ENCODE measurements around the gene BARX2.

The BARX2 gene

GRCh38 chr11:129380413-129380812 lies 4.8 kb downstream of the BARX2 start:
- Histone ChIP-seq H3K27me3 (ENCODE audit: insufficient read depth, low read length) (peaks cover 50% of the 10 kb centered on the region), H3K4me1 (ENCODE audit: insufficient read depth, low read length) (no peaks in the 10 kb centered on the region), H3K36me3 (ENCODE audit: insufficient read depth, low read length) (no peaks in the 10 kb centered on the region), H3K9me3 (ENCODE audit: low read length) (no peaks in the 10 kb centered on the region), H3K4me3 (ENCODE audit: low read length) (no peak overlapping the region), H2AFZ (ENCODE audit: low read depth, low read length) (no peak overlapping the region)

- Histone ChIP-seq H3K36me3 (ENCODE audit: insufficient read depth, low read length) (no peaks in the 10 kb centered on the region), H3K4me3 (ENCODE audit: low read length) (no peak overlapping the region), H3K4me1 (ENCODE audit: insufficient read depth, low read length) (no peaks in the 10 kb centered on the region), H3K9me3 (ENCODE audit: low read length) (no peaks in the 10 kb centered on the region), H2AFZ (ENCODE audit: low read depth, low read length) (no peak overlapping the region), H3K27me3 (ENCODE audit: insufficient read depth, low read length) (peaks cover 40% of the 10 kb centered on the region)
Observed at GRCh38 chr11:129382583-129382982, 6.9 kb downstream of the BARX2 start.

GRCh38 chr11:129383060-129383459 lies 7.4 kb downstream of the BARX2 start:
- Histone ChIP-seq H3K9me3 (ENCODE audit: low read length) (no peaks in the 10 kb centered on the region), H3K27me3 (ENCODE audit: insufficient read depth, low read length) (peaks cover 35% of the 10 kb centered on the region), H3K36me3 (ENCODE audit: insufficient read depth, low read length) (no peaks in the 10 kb centered on the region), H3K4me3 (ENCODE audit: low read length) (no peak overlapping the region), H3K4me1 (ENCODE audit: insufficient read depth, low read length) (peaks cover under 1% of the 10 kb centered on the region), H2AFZ (ENCODE audit: low read depth, low read length) (no peak overlapping the region)

GRCh38 chr11:129383502-129383901 lies 7.9 kb downstream of the BARX2 start:
- Histone ChIP-seq H3K9me3 (ENCODE audit: low read length) (no peaks in the 10 kb centered on the region), H2AFZ (ENCODE audit: low read depth, low read length) (no peak overlapping the region), H3K36me3 (ENCODE audit: insufficient read depth, low read length) (no peaks in the 10 kb centered on the region), H3K4me3 (ENCODE audit: low read length) (no peak overlapping the region), H3K27me3 (ENCODE audit: insufficient read depth, low read length) (peaks cover 33% of the 10 kb centered on the region), H3K4me1 (ENCODE audit: insufficient read depth, low read length) (peaks cover 4% of the 10 kb centered on the region)

- no peaks in the 10 kb centered on the region for H3K9me3 ChIP-seq (ENCODE audit: low read length)
- H3K27me3 ChIP-seq (ENCODE audit: insufficient read depth, low read length): peaks cover 28% of the 10 kb centered on the region
Observed at GRCh38 chr11:129384415-129384814, 8.8 kb downstream of the BARX2 start.

GRCh38 chr11:129385801-129386200 lies 10.2 kb downstream of the BARX2 start:
- H3K36me3 ChIP-seq (ENCODE audit: insufficient read depth, low read length): no peaks in the 10 kb centered on the region
- no peak overlapping the region for H3K4me3 ChIP-seq (ENCODE audit: low read length)
- no peaks in the 10 kb centered on the region for H3K9me3 ChIP-seq (ENCODE audit: low read length)
- peaks cover 22% of the 10 kb centered on the region for H3K27me3 ChIP-seq (ENCODE audit: insufficient read depth, low read length)
- peaks cover 4% of the 10 kb centered on the region for H3K4me1 ChIP-seq (ENCODE audit: insufficient read depth, low read length)
- no peak overlapping the region for H2AFZ ChIP-seq (ENCODE audit: low read depth, low read length)

More at GRCh38 chr11:129384415-129384814, 8.8 kb downstream of the BARX2 start:
- no peak overlapping the region for H3K4me3 ChIP-seq (ENCODE audit: low read length)
- peaks cover 4% of the 10 kb centered on the region for H3K4me1 ChIP-seq (ENCODE audit: insufficient read depth, low read length)
- no peaks in the 10 kb centered on the region for H3K36me3 ChIP-seq (ENCODE audit: insufficient read depth, low read length)
- no peak overlapping the region for H2AFZ ChIP-seq (ENCODE audit: low read depth, low read length)

GRCh38 chr11:129386795-129387397 lies 11.2 kb downstream of the BARX2 start:
- H3K36me3 ChIP-seq (ENCODE audit: insufficient read depth, low read length): no peaks in the 10 kb centered on the region
- no peak overlapping the region for H3K4me3 ChIP-seq (ENCODE audit: low read length)
- H2AFZ ChIP-seq (ENCODE audit: low read depth, low read length): no peak overlapping the region
- H3K4me1 ChIP-seq (ENCODE audit: insufficient read depth, low read length): peaks cover 4% of the 10 kb centered on the region
- no peaks in the 10 kb centered on the region for H3K9me3 ChIP-seq (ENCODE audit: low read length)
- peaks cover 17% of the 10 kb centered on the region for H3K27me3 ChIP-seq (ENCODE audit: insufficient read depth, low read length)

GRCh38 chr11:129387434-129387833 lies 11.8 kb downstream of the BARX2 start:
- Histone ChIP-seq H3K9me3 (ENCODE audit: low read length) (no peaks in the 10 kb centered on the region), H3K27me3 (ENCODE audit: insufficient read depth, low read length) (peaks cover 15% of the 10 kb centered on the region), H3K36me3 (ENCODE audit: insufficient read depth, low read length) (no peaks in the 10 kb centered on the region), H2AFZ (ENCODE audit: low read depth, low read length) (no peak overlapping the region), H3K4me1 (ENCODE audit: insufficient read depth, low read length) (peaks cover 4% of the 10 kb centered on the region), H3K4me3 (ENCODE audit: low read length) (no peak overlapping the region)

- peaks cover 10% of the 10 kb centered on the region for H3K27me3 ChIP-seq (ENCODE audit: insufficient read depth, low read length)
Observed at GRCh38 chr11:129388824-129389223, 13.2 kb downstream of the BARX2 start.

GRCh38 chr11:129390303-129390821 lies 14.7 kb downstream of the BARX2 start:
- peaks cover 8% of the 10 kb centered on the region for H3K27me3 ChIP-seq (ENCODE audit: insufficient read depth, low read length)
- peaks cover 4% of the 10 kb centered on the region for H3K4me1 ChIP-seq (ENCODE audit: insufficient read depth, low read length)
- H2AFZ ChIP-seq (ENCODE audit: low read depth, low read length): no peak overlapping the region
- no peak overlapping the region for H3K4me3 ChIP-seq (ENCODE audit: low read length)
- no peaks in the 10 kb centered on the region for H3K9me3 ChIP-seq (ENCODE audit: low read length)
- no peaks in the 10 kb centered on the region for H3K36me3 ChIP-seq (ENCODE audit: insufficient read depth, low read length)

More at GRCh38 chr11:129388824-129389223, 13.2 kb downstream of the BARX2 start:
- H3K9me3 ChIP-seq (ENCODE audit: low read length): no peaks in the 10 kb centered on the region
- H3K4me1 ChIP-seq (ENCODE audit: insufficient read depth, low read length): peaks cover 4% of the 10 kb centered on the region
- H3K36me3 ChIP-seq (ENCODE audit: insufficient read depth, low read length): no peaks in the 10 kb centered on the region
- no peak overlapping the region for H2AFZ ChIP-seq (ENCODE audit: low read depth, low read length)
- no peak overlapping the region for H3K4me3 ChIP-seq (ENCODE audit: low read length)

- no peak overlapping the region for H3K4me3 ChIP-seq (ENCODE audit: low read length)
- no peaks in the 10 kb centered on the region for H3K9me3 ChIP-seq (ENCODE audit: low read length)
- no peak overlapping the region for H2AFZ ChIP-seq (ENCODE audit: low read depth, low read length)
- no peaks in the 10 kb centered on the region for H3K36me3 ChIP-seq (ENCODE audit: insufficient read depth, low read length)
- H3K4me1 ChIP-seq (ENCODE audit: insufficient read depth, low read length): peaks cover 4% of the 10 kb centered on the region
- peaks cover 7% of the 10 kb centered on the region for H3K27me3 ChIP-seq (ENCODE audit: insufficient read depth, low read length)
Observed at GRCh38 chr11:129391360-129391759, 15.7 kb downstream of the BARX2 start.

GRCh38 chr11:129391821-129392220 lies 16.2 kb downstream of the BARX2 start:
- Histone ChIP-seq H3K4me1 (ENCODE audit: insufficient read depth, low read length) (peaks cover 4% of the 10 kb centered on the region), H3K36me3 (ENCODE audit: insufficient read depth, low read length) (no peaks in the 10 kb centered on the region), H3K9me3 (ENCODE audit: low read length) (no peaks in the 10 kb centered on the region), H3K27me3 (ENCODE audit: insufficient read depth, low read length) (peaks cover 3% of the 10 kb centered on the region), H3K4me3 (ENCODE audit: low read length) (no peak overlapping the region), H2AFZ (ENCODE audit: low read depth, low read length) (no peak overlapping the region)

- Histone ChIP-seq H3K9me3 (ENCODE audit: low read length) (no peaks in the 10 kb centered on the region), H3K27me3 (ENCODE audit: insufficient read depth, low read length) (no peaks in the 10 kb centered on the region), H3K36me3 (ENCODE audit: insufficient read depth, low read length) (no peaks in the 10 kb centered on the region), H3K4me3 (ENCODE audit: low read length) (no peak overlapping the region), H2AFZ (ENCODE audit: low read depth, low read length) (no peak overlapping the region), H3K4me1 (ENCODE audit: insufficient read depth, low read length) (peaks cover 4% of the 10 kb centered on the region)
Observed at GRCh38 chr11:129392995-129393394, 17.3 kb downstream of the BARX2 start.

GRCh38 chr11:129394709-129395108 lies 19.1 kb downstream of the BARX2 start:
- Histone ChIP-seq H3K4me3 (ENCODE audit: low read length) (no peak overlapping the region), H3K9me3 (ENCODE audit: low read length) (no peaks in the 10 kb centered on the region), H3K27me3 (ENCODE audit: insufficient read depth, low read length) (no peaks in the 10 kb centered on the region), H3K36me3 (ENCODE audit: insufficient read depth, low read length) (no peaks in the 10 kb centered on the region), H2AFZ (ENCODE audit: low read depth, low read length) (no peak overlapping the region), H3K4me1 (ENCODE audit: insufficient read depth, low read length) (no peaks in the 10 kb centered on the region)

Data from neuron (in vitro differentiated cells).